Neutrophil (primary cell): ENCODE measurements around the gene C4B.
A peak's percentile ranks its signal among the peaks of the same experiment; 100 is the strongest.

ENCODE experiments used
- H3K27ac ChIP-seq: fragments of 200-600 bp; sonication (generic); 2 replicates; pipeline ENCODE4 v1.5.1; 2016; ENCODE audit warnings: mild to moderate bottlenecking, moderate library complexity
- H3K27me3 ChIP-seq: fragments of 200-600 bp; sonication (generic); 2 replicates; pipeline ENCODE4 v1.6.0; 2016; ENCODE audit warnings: mild to moderate bottlenecking
- H3K36me3 ChIP-seq: fragments of 200-600 bp; sonication (generic); 2 replicates; pipeline ENCODE4 v1.5.1; 2017
- H3K4me1 ChIP-seq, 2 experiments: fragments of 200-600 bp in 1 of 2; sonication (generic) in 1 of 2; 1 replicate in 1 of 2; 2 replicates in 1 of 2; pipeline versions ENCODE4 v1.5.1 to v1.6.1; 2013 to 2016; ENCODE audit warnings: low read depth in 1 of 2, low read length in 1 of 2, mild to moderate bottlenecking in 1 of 2, moderate library complexity in 1 of 2; ENCODE audit not compliant: control insufficient read depth in 1 of 2, insufficient read depth in 1 of 2
- H3K4me3 ChIP-seq, 2 experiments: fragments of 200-600 bp in 1 of 2; sonication (generic) in 1 of 2; 1 replicate in 1 of 2; 2 replicates in 1 of 2; pipeline ENCODE4 v1.5.1; 2013 to 2016; ENCODE audit warnings: low read depth in 1 of 2, low read length in 1 of 2, mild to moderate bottlenecking in 1 of 2, moderate library complexity in 1 of 2
- H3K9me3 ChIP-seq: fragments of 200-600 bp; sonication (generic); 2 replicates; pipeline ENCODE4 v1.5.1; 2016
- CTCF ChIP-seq: fragments of 200-600 bp; sonication (generic); IDR thresholded peaks from 2 replicates; pipeline ENCODE4 v1.5.1; 2016; ENCODE audit warnings: antibody characterized with exemption

C4B gene

GRCh38 chr6:31968791-31969711 lies 45.5 kb upstream of the C4B start:
- peaks cover 67% of the 10 kb centered on the region for H3K36me3 ChIP-seq

GRCh38 chr6:31969712-31970603 lies 44.6 kb upstream of the C4B start:
- peaks cover 58% of the 10 kb centered on the region for H3K36me3 ChIP-seq
- H3K27me3 ChIP-seq: no peaks in the 10 kb centered on the region
- no peak for TF ChIP-seq CTCF
- no peaks in the 10 kb centered on the region for H3K9me3 ChIP-seq
- peaks cover 19 to 29% of the 10 kb centered on the region in 2 experiments for H3K4me1 ChIP-seq
- peak overlapping the region; percentile 100 for H3K27ac ChIP-seq
- H3K4me3 ChIP-seq: no peak overlapping the region

More at GRCh38 chr6:31968791-31969711, 45.5 kb upstream of the C4B start:
- Histone ChIP-seq H3K27ac (peak overlapping the region; percentile 100), H3K9me3 (no peaks in the 10 kb centered on the region), H3K4me1 (peaks cover 19 to 29% of the 10 kb centered on the region in 2 experiments), H3K4me3 (no peak overlapping the region), H3K27me3 (no peaks in the 10 kb centered on the region)
- TF ChIP-seq CTCF: no peak

- no peak overlapping the region for H3K4me3 ChIP-seq
- no peaks in the 10 kb centered on the region for H3K27me3 ChIP-seq
- H3K36me3 ChIP-seq: peaks cover 50% of the 10 kb centered on the region
- H3K9me3 ChIP-seq: no peaks in the 10 kb centered on the region
- H3K4me1 ChIP-seq: peaks cover 19 to 29% of the 10 kb centered on the region in 2 experiments
- TF ChIP-seq CTCF: no peak
- H3K27ac ChIP-seq: peak overlapping the region; percentile 100
These were observed 43.9 kb upstream of the C4B start for GRCh38 chr6:31970604-31971271.

GRCh38 chr6:31971279-31971992 lies 43.2 kb upstream of the C4B start:
- Histone ChIP-seq H3K27ac (peak overlapping the region; percentile 100), H3K4me3 (peak overlapping the region; percentile 81 to 93), H3K27me3 (no peaks in the 10 kb centered on the region), H3K36me3 (peaks cover 43% of the 10 kb centered on the region), H3K9me3 (no peaks in the 10 kb centered on the region), H3K4me1 (peaks cover 19 to 29% of the 10 kb centered on the region in 2 experiments)
- no peak for TF ChIP-seq CTCF
